Measurements from ENCODE around the gene KLF13. TPM values are rescaled to one million over a fixed set of nuclear protein-coding genes. Genes with fewer than 3 reads are reported as not detected.

KLF13 gene
- total RNA-seq, 1 donor from 2014 or later = 31.0 TPM

GRCh38 chr15:31372635-31373091 lies 46.0 kb downstream of the KLF13 start:
- TF ChIP-seq, protein P1, sequence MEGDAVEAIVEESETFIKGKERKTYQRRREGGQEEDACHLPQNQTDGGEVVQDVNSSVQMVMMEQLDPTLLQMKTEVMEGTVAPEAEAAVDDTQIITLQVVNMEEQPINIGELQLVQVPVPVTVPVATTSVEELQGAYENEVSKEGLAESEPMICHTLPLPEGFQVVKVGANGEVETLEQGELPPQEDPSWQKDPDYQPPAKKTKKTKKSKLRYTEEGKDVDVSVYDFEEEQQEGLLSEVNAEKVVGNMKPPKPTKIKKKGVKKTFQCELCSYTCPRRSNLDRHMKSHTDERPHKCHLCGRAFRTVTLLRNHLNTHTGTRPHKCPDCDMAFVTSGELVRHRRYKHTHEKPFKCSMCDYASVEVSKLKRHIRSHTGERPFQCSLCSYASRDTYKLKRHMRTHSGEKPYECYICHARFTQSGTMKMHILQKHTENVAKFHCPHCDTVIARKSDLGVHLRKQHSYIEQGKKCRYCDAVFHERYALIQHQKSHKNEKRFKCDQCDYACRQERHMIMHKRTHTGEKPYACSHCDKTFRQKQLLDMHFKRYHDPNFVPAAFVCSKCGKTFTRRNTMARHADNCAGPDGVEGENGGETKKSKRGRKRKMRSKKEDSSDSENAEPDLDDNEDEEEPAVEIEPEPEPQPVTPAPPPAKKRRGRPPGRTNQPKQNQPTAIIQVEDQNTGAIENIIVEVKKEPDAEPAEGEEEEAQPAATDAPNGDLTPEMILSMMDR (IDR thresholded peaks at IDR 0.05; ENCODE audit: insufficient read depth, low read depth, low read length) = no peak
- TF ChIP-seq EZH2 (IDR thresholded peaks at IDR 0.05; ENCODE audit: insufficient read depth, low read length) = no peak
- FAIRE-seq = no peak
- H3K79me2 ChIP-seq (ENCODE audit: insufficient read depth, low read length) = peaks cover 33% of the 10 kb centered on the region

GRCh38 chr15:31373096-31373865 lies 46.6 kb downstream of the KLF13 start:
- no peak overlapping the region for H3K9ac ChIP-seq (ENCODE audit: low read length)
- Mint-ChIP-seq H3K9me3 (ENCODE audit: unreplicated experiment) (no peaks in the 10 kb centered on the region), H3K27me3 (ENCODE audit: low read depth, unreplicated experiment) (no peaks in the 10 kb centered on the region), H3K4me3 (ENCODE audit: unreplicated experiment) (no peak overlapping the region), H3K4me1 (ENCODE audit: low read depth, unreplicated experiment) (peaks cover 21% of the 10 kb centered on the region), H3K36me3 (ENCODE audit: low read depth, unreplicated experiment) (peaks cover 25% of the 10 kb centered on the region), H3K27ac (ENCODE audit: unreplicated experiment) (no peak overlapping the region)
- no peaks in the 10 kb centered on the region for H3K9me3 ChIP-seq (ENCODE audit: insufficient read depth, low read depth, low read length)
- DNase-seq (ENCODE audit: low read depth) = no peak
- no peak for FAIRE-seq
- TF ChIP-seq, protein P1 (IDR thresholded peaks at IDR 0.05; ENCODE audit: insufficient read depth, low read depth, low read length) = no peak
- TF ChIP-seq EZH2 (IDR thresholded peaks at IDR 0.05; ENCODE audit: insufficient read depth, low read length) = no peak
- H3K36me3 ChIP-seq (ENCODE audit: insufficient read depth, low read length) = no peaks in the 10 kb centered on the region
- no peaks in the 10 kb centered on the region for H3K27me3 ChIP-seq (ENCODE audit: insufficient read depth, low read length)
- H3K27ac ChIP-seq (ENCODE audit: low read depth, low read length) = no peak overlapping the region
- no peak overlapping the region for H3K4me2 ChIP-seq (ENCODE audit: low read length)
- peaks cover 90% of the 10 kb centered on the region for H4K20me1 ChIP-seq (ENCODE audit: insufficient read depth, low read length)
- H2AFZ ChIP-seq (ENCODE audit: low read depth, low read length) = no peak overlapping the region
- H3K79me2 ChIP-seq (ENCODE audit: insufficient read depth, low read length) = peaks cover 29% of the 10 kb centered on the region
- no peak overlapping the region for H3K4me3 ChIP-seq (ENCODE audit: insufficient read depth, low read depth, low read length)
- peaks cover 6% of the 10 kb centered on the region for H3K4me1 ChIP-seq (ENCODE audit: insufficient read depth, low read length)

More at GRCh38 chr15:31372635-31373091, 46.0 kb downstream of the KLF13 start:
- Histone ChIP-seq H3K4me2 (ENCODE audit: low read length) (peak overlapping the region; percentile 2), H4K20me1 (ENCODE audit: insufficient read depth, low read length) (peaks cover 90% of the 10 kb centered on the region), H3K9ac (ENCODE audit: low read length) (no peak overlapping the region), H3K4me3 (ENCODE audit: insufficient read depth, low read depth, low read length) (no peak overlapping the region), H2AFZ (ENCODE audit: low read depth, low read length) (no peak overlapping the region), H3K27me3 (ENCODE audit: insufficient read depth, low read length) (no peaks in the 10 kb centered on the region), H3K36me3 (ENCODE audit: insufficient read depth, low read length) (no peaks in the 10 kb centered on the region), H3K9me3 (ENCODE audit: insufficient read depth, low read depth, low read length) (no peaks in the 10 kb centered on the region), H3K27ac (ENCODE audit: low read depth, low read length) (no peak overlapping the region), H3K4me1 (ENCODE audit: insufficient read depth, low read length) (peaks cover 6% of the 10 kb centered on the region)
- Mint-ChIP-seq H3K9me3 (ENCODE audit: unreplicated experiment) (no peaks in the 10 kb centered on the region), H3K36me3 (ENCODE audit: low read depth, unreplicated experiment) (peaks cover 22% of the 10 kb centered on the region), H3K27ac (ENCODE audit: unreplicated experiment) (peak overlapping the region; percentile 96), H3K4me1 (ENCODE audit: low read depth, unreplicated experiment) (peaks cover 21% of the 10 kb centered on the region), H3K27me3 (ENCODE audit: low read depth, unreplicated experiment) (no peaks in the 10 kb centered on the region), H3K4me3 (ENCODE audit: unreplicated experiment) (peak overlapping the region; percentile 62)
- DNase-seq (ENCODE audit: low read depth) = peak; percentile 50

GRCh38 chr15:31373970-31374369 lies 47.3 kb downstream of the KLF13 start:
- Histone ChIP-seq H4K20me1 (ENCODE audit: insufficient read depth, low read length) (peaks cover 91% of the 10 kb centered on the region), H3K9me3 (ENCODE audit: insufficient read depth, low read depth, low read length) (no peaks in the 10 kb centered on the region), H3K79me2 (ENCODE audit: insufficient read depth, low read length) (peaks cover 29% of the 10 kb centered on the region), H3K4me2 (ENCODE audit: low read length) (no peak overlapping the region), H2AFZ (ENCODE audit: low read depth, low read length) (no peak overlapping the region), H3K27me3 (ENCODE audit: insufficient read depth, low read length) (no peaks in the 10 kb centered on the region), H3K36me3 (ENCODE audit: insufficient read depth, low read length) (no peaks in the 10 kb centered on the region), H3K4me1 (ENCODE audit: insufficient read depth, low read length) (peaks cover 6% of the 10 kb centered on the region), H3K4me3 (ENCODE audit: insufficient read depth, low read depth, low read length) (no peak overlapping the region), H3K27ac (ENCODE audit: low read depth, low read length) (no peak overlapping the region), H3K9ac (ENCODE audit: low read length) (no peak overlapping the region)
- no peak for TF ChIP-seq EZH2 (IDR thresholded peaks at IDR 0.05; ENCODE audit: insufficient read depth, low read length)
- TF ChIP-seq, protein P1 (IDR thresholded peaks at IDR 0.05; ENCODE audit: insufficient read depth, low read depth, low read length) = no peak
- DNase-seq (ENCODE audit: low read depth) (no peak), FAIRE-seq (no peak)
- peaks cover 21% of the 10 kb centered on the region for H3K4me1 Mint-ChIP-seq (ENCODE audit: low read depth, unreplicated experiment)
- H3K27me3 Mint-ChIP-seq (ENCODE audit: low read depth, unreplicated experiment) = no peaks in the 10 kb centered on the region
- H3K27ac Mint-ChIP-seq (ENCODE audit: unreplicated experiment) = no peak overlapping the region
- no peaks in the 10 kb centered on the region for H3K9me3 Mint-ChIP-seq (ENCODE audit: unreplicated experiment)
- H3K4me3 Mint-ChIP-seq (ENCODE audit: unreplicated experiment) = no peak overlapping the region
- peaks cover 27% of the 10 kb centered on the region for H3K36me3 Mint-ChIP-seq (ENCODE audit: low read depth, unreplicated experiment)

Data from astrocyte (in vitro differentiated cells and primary cell).